Calu3 (cell line): ENCODE data around the gene TOPBP1. TPM values are rescaled to one million over a fixed set of nuclear protein-coding genes. Genes with fewer than 3 reads are reported as not detected.

Experiments
- BruUV-seq: library from RNA; stranded (reverse); fragments of 400-500 nt; replicated peaks from 2 replicates; lab custom pipeline; 2021; lab: Mats Ljungman, UMichigan
- CTCF ChIA-PET: fragments of 300-600 bp; sonication (Branson Sonifier 250); formaldehyde crosslinking; loops from one replicate; lab custom pipeline; 2022; ENCODE audit warnings: antibody characterized with exemption; lab: Charles Lee
- DNase-seq: peaks from one replicate; pipeline ENCODE4 v3.0.0; 2022
- H3K27ac Mint-ChIP-seq: one replicate; pipeline ENCODE4 v1.8.0; 2022; ENCODE audit warnings: mixed read lengths; ENCODE audit not compliant: unreplicated experiment
- H3K27me3 Mint-ChIP-seq: one replicate; pipeline ENCODE4 v1.8.0; 2022; ENCODE audit warnings: mixed read lengths; ENCODE audit not compliant: unreplicated experiment
- H3K36me3 Mint-ChIP-seq: one replicate; pipeline ENCODE4 v1.8.0; 2022; ENCODE audit warnings: mild to moderate bottlenecking, moderate library complexity, mixed read lengths; ENCODE audit not compliant: insufficient read depth, unreplicated experiment
- H3K4me1 Mint-ChIP-seq: one replicate; pipeline ENCODE4 v1.8.0; 2022; ENCODE audit warnings: mild to moderate bottlenecking, low read depth, mixed read lengths; ENCODE audit not compliant: unreplicated experiment
- H3K4me3 Mint-ChIP-seq: one replicate; pipeline ENCODE4 v1.8.0; 2022; ENCODE audit warnings: mild to moderate bottlenecking, low read depth, moderate library complexity, mixed read lengths; ENCODE audit not compliant: unreplicated experiment
- H3K9me3 Mint-ChIP-seq: one replicate; pipeline ENCODE4 v1.8.0; 2022; ENCODE audit warnings: low read depth, mixed read lengths; ENCODE audit not compliant: unreplicated experiment
- CTCF ChIP-seq: fragments of 200-600 bp; IDR thresholded peaks from one replicate; pipeline ENCODE4 v1.8.0; 2022; ENCODE audit warnings: antibody characterized with exemption; ENCODE audit not compliant: unreplicated experiment
- intact Hi-C: fragments of 100-400 bp; cut with micrococcal nuclease; formaldehyde crosslinking; loops from one replicate; pipeline ENCODE4 v1.10.0; 2022; ENCODE audit not compliant: unreplicated experiment
- total RNA-seq: library from RNA; stranded (reverse); gene quantifications from 2 replicates; pipeline ENCODE4 v1.2.3, GENCODE V29; 2022

The TOPBP1 gene
- total RNA-seq, 1 experiment from 2014 or later: 94.7 TPM

GRCh38 chr3:133703915-133704314 lies 42.2 kb upstream of the TOPBP1 start:
- CTCF ChIA-PET: no interaction called here
- Mint-ChIP-seq H3K4me1 (no peaks in the 10 kb centered on the region), H3K36me3 (no peaks in the 10 kb centered on the region), H3K9me3 (no peaks in the 10 kb centered on the region), H3K4me3 (no peak overlapping the region), H3K27ac (no peak overlapping the region), H3K27me3 (peaks cover 64% of the 10 kb centered on the region)
- no peak for TF ChIP-seq CTCF
- intact Hi-C loops: no loop called here
- BruUV-seq: no TSS peak
- DNase-seq: no peak

DNA sequence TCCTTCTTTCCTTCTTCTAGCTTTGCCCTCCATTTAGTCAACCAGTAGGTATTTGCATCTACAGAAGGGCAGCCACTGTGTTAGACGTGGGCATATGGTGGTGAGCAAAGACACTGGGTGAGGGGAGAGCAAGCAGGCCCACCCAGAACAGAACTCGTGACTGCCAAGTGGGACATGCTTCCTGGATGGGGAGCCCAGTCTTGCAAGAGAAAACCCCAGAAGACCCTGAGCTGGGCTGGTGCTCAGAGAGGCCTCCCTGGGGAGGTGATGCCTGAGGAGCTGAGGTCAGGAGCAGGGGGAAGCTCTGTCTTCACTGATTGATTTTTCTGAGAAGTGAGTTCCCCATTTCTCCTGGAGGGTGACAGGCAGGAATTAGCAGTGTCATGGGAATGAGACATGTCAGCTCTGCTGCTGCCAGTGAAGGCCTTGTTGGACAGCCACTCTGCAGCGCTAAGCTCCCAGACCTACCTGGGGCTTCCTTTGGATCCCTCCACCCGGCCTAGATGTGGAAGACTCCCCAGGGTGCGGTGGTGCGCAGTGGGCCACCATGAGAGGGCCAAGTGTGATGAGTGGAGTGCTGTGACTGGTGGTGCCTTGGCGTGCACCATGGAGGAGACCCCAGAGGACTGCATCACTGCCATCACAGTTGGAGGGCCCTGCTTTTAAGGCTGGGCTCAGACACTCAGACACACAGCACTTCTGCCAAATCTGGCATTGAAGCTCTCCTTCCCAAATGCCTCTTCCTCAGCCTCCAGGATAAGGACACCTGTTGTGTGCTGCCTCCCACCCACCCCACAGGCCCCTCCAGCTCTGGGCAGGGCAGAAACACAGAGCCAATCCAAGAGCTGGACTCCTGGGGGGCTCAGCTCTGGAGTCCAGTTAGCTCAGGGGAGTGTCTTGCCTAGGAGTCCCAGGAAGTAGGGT lies 40.0 kb upstream of the TOPBP1 start:
- CTCF ChIA-PET: interaction anchor here (0.6 to 1.6 kb wide), 2 partner anchors 10 to 135 kb away, joined by 3 read pairs; no protein-coding TSS in a partner anchor
- no peak for DNase-seq
- no TSS peak for BruUV-seq
- Mint-ChIP-seq H3K4me1 (no peaks in the 10 kb centered on the region), H3K9me3 (no peaks in the 10 kb centered on the region), H3K36me3 (no peaks in the 10 kb centered on the region), H3K27ac (no peak overlapping the region), H3K27me3 (peaks cover 65% of the 10 kb centered on the region), H3K4me3 (no peak overlapping the region)
- intact Hi-C loops: no loop called here
- TF ChIP-seq CTCF: no peak

DNA sequence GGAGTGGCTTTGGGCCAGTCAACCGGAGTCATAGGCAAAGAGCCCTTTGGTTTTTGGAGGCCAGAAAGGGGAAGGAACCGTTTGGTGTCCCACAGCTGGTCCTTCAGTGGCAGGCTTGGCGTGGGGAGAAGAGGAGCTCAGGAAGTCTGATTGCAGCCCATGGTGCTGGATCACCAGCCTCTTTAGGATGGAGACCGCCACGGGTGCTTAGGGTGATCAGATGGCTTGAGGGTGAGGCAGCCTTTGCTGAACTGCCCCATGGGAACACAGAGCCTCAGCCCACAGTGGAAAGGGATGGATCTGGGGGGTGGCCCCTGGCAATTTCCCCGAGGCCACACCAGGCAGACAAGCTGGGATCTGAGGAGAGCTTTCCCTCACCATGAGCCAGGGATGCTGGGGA lies 38.6 kb upstream of the TOPBP1 start:
- H3K9me3 Mint-ChIP-seq: no peaks in the 10 kb centered on the region
- intact Hi-C loops: no loop called here
- no peak for DNase-seq
- no peak for TF ChIP-seq CTCF
- CTCF ChIA-PET: interaction anchor here (0.9 to 1.6 kb wide), 2 partner anchors 8 to 9 kb away, joined by 3 read pairs; no protein-coding TSS in a partner anchor
- BruUV-seq: no TSS peak
- H3K4me1 Mint-ChIP-seq: no peaks in the 10 kb centered on the region
- no peaks in the 10 kb centered on the region for H3K36me3 Mint-ChIP-seq
- H3K4me3 Mint-ChIP-seq: no peak overlapping the region
- peaks cover 63% of the 10 kb centered on the region for H3K27me3 Mint-ChIP-seq
- no peak overlapping the region for H3K27ac Mint-ChIP-seq

- H3K36me3 Mint-ChIP-seq: no peaks in the 10 kb centered on the region
- H3K27ac Mint-ChIP-seq: no peak overlapping the region
- no TSS peak for BruUV-seq
- no peak for TF ChIP-seq CTCF
- DNase-seq: no peak
- H3K9me3 Mint-ChIP-seq: no peaks in the 10 kb centered on the region
- CTCF ChIA-PET: interaction anchor here (0.9 to 1.6 kb wide), 2 partner anchors 8 to 10 kb away, joined by 3 read pairs; no protein-coding TSS in a partner anchor
- no peaks in the 10 kb centered on the region for H3K4me1 Mint-ChIP-seq
- no peak overlapping the region for H3K4me3 Mint-ChIP-seq
- intact Hi-C loops: no loop called here
- peaks cover 60% of the 10 kb centered on the region for H3K27me3 Mint-ChIP-seq
Observed at GRCh38 chr3:133699903-133700302, 38.2 kb upstream of the TOPBP1 start.
